NCI-H1436 (cell line): ENCODE measurements around the gene INSM2.

Source experiments
- DNase-seq: peaks from one replicate; lab custom pipeline; 2025; lab: John Stamatoyannopoulos, UW

INSM2 gene

GRCh38 chr14:35533357-35534207 is at the start of gene INSM2:
Gene INSM2, plus strand, starts transcription at chr14:35534164. Its CDS starts 89 bp downstream, at chr14:35534253.
- peak; percentile 87 for DNase-seq

DNA sequence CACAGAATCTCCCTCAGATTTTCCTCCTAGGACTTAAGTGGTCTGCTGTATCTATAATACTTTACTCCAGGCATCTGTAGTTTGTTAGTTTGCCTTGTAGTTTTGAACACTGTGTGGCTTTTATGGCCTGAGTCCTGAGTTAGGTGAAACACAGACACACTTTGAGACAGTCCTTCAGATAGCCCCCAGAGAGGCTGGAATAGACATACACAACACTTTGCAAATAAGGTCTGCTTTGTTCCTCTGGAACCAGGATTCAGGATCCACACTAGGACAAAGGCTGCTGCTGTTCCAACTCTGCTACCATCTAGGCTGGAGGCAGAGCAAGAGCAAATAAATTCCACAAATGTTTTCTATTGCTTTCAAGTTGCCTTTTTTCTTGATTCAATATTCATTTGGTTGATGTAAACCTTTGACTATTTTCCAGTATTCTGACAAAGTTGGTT is 41.4 kb upstream of the INSM2 start:
- DNase-seq, result no peak

DNA sequence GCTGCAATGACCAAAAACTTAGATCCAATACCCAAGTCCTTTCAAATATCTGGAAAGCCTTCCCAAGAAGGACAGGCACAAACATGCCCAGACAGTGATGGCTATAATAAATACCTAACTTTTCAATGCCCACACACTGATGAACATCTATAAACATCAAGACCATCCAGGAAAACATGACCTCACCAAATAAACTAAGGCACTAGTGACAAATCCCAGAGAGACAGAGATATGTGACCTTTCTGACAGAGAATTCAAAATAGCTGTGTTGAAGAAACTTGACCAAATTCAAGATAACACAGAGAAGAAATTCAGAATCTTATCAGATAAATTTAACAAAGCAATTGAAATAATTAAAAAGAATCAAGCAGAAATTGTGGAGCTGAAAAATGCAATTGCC is 38.7 kb upstream of the INSM2 start:
- no peak for DNase-seq

- DNase-seq, result no peak
Observed at GRCh38 chr14:35499180-35499579, 34.8 kb upstream of the INSM2 start.

DNA sequence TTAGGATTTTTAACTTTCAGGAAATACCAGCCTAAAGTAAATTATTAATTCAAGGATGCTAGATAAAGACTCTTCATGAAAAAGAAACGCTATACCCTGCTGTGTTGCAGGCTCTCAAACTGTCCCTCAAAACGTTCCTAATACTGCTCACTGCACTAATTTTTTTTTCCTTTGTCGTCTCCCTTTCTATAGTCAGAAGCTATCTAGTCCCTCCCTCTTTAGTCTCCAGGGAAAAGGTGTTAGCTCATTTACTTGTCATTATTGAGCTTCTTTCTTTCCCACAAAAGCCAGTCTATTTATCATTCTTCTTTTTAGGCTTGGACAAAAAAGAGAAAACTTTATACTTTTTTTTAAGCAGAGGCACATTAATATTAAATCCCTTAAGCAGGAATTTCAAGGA is 30.3 kb upstream of the INSM2 start:
- DNase-seq, result peak; percentile 22

GRCh38 chr14:35504260-35504659 is 29.7 kb upstream of the INSM2 start:
- DNase-seq, result no peak

GRCh38 chr14:35506461-35506860 is 27.5 kb upstream of the INSM2 start:
- DNase-seq, result no peak

- no peak for DNase-seq
Observed at GRCh38 chr14:35506927-35507326, 27.0 kb upstream of the INSM2 start.

- no peak for DNase-seq
Observed at GRCh38 chr14:35509846-35510245, 24.1 kb upstream of the INSM2 start.

DNA sequence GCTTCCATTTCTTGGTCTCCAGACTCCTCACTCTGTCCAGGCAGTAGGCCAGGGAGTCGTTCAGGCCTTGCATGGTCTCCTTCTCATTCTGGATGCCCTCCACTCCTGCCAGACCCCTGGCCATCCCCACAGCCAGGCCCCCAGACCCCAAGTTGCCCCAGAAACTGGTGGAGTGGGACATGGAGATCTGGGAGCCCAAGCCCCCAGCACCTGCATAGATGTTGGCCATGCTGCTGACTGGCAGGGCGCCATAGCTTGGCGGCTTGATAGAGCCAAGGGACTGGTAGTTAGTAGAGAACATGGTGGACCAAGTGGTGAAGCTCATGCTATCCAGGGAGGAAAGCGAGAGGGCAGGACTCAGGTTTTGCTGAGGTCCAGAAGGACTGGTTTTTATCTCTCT is 21.2 kb upstream of the INSM2 start:
- no peak for DNase-seq

DNA sequence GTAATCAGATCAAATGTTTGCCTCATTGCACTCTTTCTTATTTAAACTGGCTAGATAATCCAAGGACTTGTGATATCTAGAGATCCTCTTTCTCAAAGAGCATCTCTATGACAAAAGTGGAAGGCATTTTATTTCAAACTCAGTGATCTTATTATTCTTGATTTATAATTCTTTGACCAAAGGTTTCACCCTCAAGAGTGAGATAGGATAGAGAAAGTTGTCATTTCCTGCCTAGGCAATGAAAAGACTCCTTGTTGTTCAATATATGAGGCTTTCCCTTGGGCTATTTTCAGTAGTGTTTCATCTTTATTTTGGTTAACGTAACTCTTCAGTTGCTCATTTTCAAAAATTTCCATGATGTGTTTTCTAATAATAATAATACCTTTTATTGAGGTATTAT is 18.0 kb upstream of the INSM2 start:
- no peak for DNase-seq

- no peak for DNase-seq
Observed at GRCh38 chr14:35519986-35520385, 14.0 kb upstream of the INSM2 start.

DNA sequence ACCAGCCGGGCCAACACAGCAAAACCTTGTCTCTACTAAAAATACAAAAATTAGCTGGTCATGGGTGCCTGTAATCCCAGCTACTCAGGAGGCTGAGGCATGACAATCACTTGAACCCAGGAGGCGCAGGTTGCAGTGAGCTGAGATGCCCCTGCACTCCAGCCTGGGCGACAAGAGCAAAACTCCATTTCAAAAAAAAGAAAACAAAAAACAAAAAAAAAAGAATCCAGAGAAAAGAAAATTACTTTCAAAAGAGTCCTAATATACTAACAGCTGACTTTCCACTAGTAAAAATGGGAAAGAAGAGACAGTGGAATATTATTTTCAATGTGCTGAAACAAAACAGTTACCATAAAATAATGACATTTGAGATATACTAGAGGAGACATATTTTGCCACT is 8.3 kb upstream of the INSM2 start:
- no peak for DNase-seq

- no peak for DNase-seq
Observed at GRCh38 chr14:35526962-35527361, 7.0 kb upstream of the INSM2 start.

GRCh38 chr14:35531960-35532747 is 1.8 kb upstream of the INSM2 start:
- no peak for DNase-seq

DNA sequence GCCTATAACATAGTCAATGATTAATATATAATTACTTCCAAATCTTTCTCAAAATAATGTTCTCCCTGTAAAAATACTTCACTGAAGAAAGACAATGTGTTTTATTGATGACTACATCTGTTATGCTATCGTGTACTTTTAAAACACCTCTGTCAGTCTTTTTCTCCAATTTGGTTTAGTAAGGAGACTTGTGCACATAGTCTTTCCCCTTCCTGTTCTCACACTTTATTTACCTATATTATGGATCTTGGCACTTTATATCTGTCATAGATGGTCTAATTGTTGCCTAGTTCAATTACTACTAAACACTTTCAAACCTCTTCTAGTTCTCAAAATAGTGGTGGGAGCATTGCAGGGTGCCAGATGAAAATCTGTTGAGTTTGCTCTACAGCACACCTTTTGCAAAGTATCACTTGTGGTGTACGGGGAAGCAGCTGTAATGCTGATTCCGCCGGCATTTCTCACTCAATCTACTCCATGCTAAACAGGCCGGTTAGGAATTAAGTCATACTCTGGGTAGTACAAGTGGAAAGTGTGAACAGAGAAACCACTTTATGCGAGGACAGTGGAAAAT is 1.1 kb upstream of the INSM2 start:
- no peak for DNase-seq

- DNase-seq, result peak; percentile 79
Observed at GRCh38 chr14:35534208-35534872, 376 bp downstream of the INSM2 start.

- DNase-seq, result no peak
Observed at GRCh38 chr14:35534873-35535482, 1.0 kb downstream of the INSM2 start.

DNA sequence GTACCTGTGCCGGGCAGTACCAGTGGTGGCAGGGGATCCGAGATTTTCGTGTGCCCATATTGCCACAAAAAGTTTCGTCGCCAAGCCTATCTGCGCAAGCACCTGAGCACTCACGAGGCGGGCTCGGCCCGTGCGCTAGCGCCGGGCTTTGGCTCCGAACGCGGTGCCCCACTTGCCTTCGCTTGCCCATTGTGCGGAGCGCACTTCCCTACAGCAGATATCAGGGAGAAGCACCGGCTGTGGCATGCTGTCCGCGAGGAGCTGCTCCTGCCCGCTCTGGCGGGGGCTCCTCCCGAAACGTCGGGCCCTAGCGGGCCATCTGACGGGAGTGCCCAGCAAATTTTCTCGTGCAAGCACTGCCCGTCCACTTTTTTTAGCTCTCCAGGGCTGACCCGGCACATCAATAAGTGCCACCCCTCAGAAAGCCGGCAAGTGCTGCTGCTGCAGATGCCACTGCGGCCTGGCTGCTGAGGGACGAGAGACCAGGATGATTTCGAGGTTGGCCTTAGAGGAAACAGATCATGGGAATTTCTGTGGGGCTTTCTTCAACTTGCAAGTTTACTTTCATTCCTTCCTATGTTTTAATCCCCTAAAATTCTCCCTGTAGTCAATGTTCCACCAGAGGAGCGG is 1.6 kb downstream of the INSM2 start:
- DNase-seq, result no peak

GRCh38 chr14:35539969-35540368 is 6.0 kb downstream of the INSM2 start:
- DNase-seq, result no peak

GRCh38 chr14:35543006-35543405 is 9.0 kb downstream of the INSM2 start:
- no peak for DNase-seq
